ENCODE results near the gene RFLNA. TPM values are rescaled to one million over a fixed set of nuclear protein-coding genes. Genes with fewer than 3 reads are reported as not detected.

RFLNA gene
- total and polyA plus RNA-seq, 2 of the 13 experiments (the other 11 are each of a cell fraction or from before 2014, with no cell fraction given), result not detected

DNA sequence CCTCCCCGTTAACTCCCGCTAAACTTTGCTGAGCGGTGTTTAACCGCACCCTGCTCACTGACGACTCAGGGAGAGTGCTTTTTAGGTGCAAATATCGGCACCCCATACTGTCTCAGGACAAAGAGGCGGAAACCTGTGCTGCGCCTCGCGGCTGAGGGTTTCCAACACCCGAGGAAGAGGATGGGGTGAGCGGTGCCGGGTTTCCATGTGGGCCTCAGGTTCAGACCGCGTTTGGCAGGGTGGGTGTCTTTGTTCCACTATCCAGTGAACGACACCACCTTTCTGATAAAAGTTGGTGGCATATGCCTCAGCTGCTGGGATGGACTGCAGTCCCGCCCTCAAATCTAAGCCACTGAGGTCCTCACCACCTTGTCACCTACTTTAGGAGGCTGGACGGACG is 3.0 kb downstream of the RFLNA start (continued):
- no peak for TF ChIP-seq PRDM10 (CRISPR knock-in tag; IDR thresholded peaks at IDR 0.05; ENCODE audit: low read depth)

- CTCF ChIA-PET (ENCODE audit: low intra/inter-chr PET ratio, low total read pairs), result no interaction called here
- Histone ChIP-seq H3K9ac (ENCODE audit: insufficient read depth, low read depth, low read length) (no peak overlapping the region), H3K27me3 (ENCODE audit: control insufficient read depth in 1 of 2, insufficient read depth in 2 of 2, low read length in 2 of 2) (peaks cover 5 to 38% of the 10 kb centered on the region in 2 experiments; a peak in 3 of 5 replicates), H4K20me1 (ENCODE audit: insufficient read depth, low read length) (no peaks in the 10 kb centered on the region; the same call in 1 of the 2 replicates), H3K4me2 (ENCODE audit: low read depth, low read length) (no peak overlapping the region), H3K4me1 (ENCODE audit: insufficient read depth, low read length) (peaks cover 15% of the 10 kb centered on the region), H3K4me3 (replicated peaks in 1 of 3; ENCODE audit: insufficient read depth in 1 of 3, low read depth in 2 of 3, low read length in 3 of 3) (no peak overlapping the region), H3K27ac (ENCODE audit: extremely low read length, insufficient read depth, low read length) (no peak overlapping the region), H2AFZ (ENCODE audit: low read length) (no peak overlapping the region), H3K79me2 (ENCODE audit: insufficient read depth, low read length) (no peaks in the 10 kb centered on the region), H3K36me3 (replicated peaks in 1 of 2; ENCODE audit: control insufficient read depth in 1 of 2, insufficient read depth in 2 of 2, low read length in 2 of 2) (no peaks in the 10 kb centered on the region), H3K9me3 (ENCODE audit: low read length) (no peaks in the 10 kb centered on the region)
- ATAC-seq, result no peak
- 69% methylated on average over 10 of the region's 10 CpGs for WGBS (ENCODE audit: low lambda C conversion rate)
- BruUV-seq (replicated peaks), result no TSS peak
- in situ Hi-C loops (cut with HindIII; ENCODE audit: extremely low pct_ligation_motif_present, low pct_unique_long_range_greater_than_20kb) (no loop called here), intact Hi-C loops (cut with micrococcal nuclease; ENCODE audit: unreplicated experiment) (no loop called here)
- FAIRE-seq, result no peak
- POLR2A ChIA-PET, result no interaction called here
- DNase-seq (ENCODE audit: low spot score), result no peak
- TF ChIP-seq CEBPG (CRISPR knock-in tag; IDR thresholded peaks at IDR 0.05) (no peak), HES4 (CRISPR knock-in tag; IDR thresholded peaks at IDR 0.05; ENCODE audit: borderline replicate concordance) (no peak), MTA1 (CRISPR knock-in tag; IDR thresholded peaks at IDR 0.05; ENCODE audit: borderline replicate concordance) (no peak), WIZ (CRISPR knock-in tag; IDR thresholded peaks at IDR 0.05) (no peak), ZNF446 (CRISPR knock-in tag; IDR thresholded peaks at IDR 0.05) (no peak), JUN (CRISPR knock-in tag; IDR thresholded peaks at IDR 0.05) (no peak), KDM2A (CRISPR knock-in tag; IDR thresholded peaks at IDR 0.05; ENCODE audit: borderline replicate concordance, low read depth) (no peak), PITX1 (CRISPR knock-in tag; IDR thresholded peaks at IDR 0.05) (no peak), ZNF337 (CRISPR knock-in tag; IDR thresholded peaks at IDR 0.05; ENCODE audit: borderline replicate concordance, low read depth) (no peak)
- TF ChIP-seq, protein P1, sequence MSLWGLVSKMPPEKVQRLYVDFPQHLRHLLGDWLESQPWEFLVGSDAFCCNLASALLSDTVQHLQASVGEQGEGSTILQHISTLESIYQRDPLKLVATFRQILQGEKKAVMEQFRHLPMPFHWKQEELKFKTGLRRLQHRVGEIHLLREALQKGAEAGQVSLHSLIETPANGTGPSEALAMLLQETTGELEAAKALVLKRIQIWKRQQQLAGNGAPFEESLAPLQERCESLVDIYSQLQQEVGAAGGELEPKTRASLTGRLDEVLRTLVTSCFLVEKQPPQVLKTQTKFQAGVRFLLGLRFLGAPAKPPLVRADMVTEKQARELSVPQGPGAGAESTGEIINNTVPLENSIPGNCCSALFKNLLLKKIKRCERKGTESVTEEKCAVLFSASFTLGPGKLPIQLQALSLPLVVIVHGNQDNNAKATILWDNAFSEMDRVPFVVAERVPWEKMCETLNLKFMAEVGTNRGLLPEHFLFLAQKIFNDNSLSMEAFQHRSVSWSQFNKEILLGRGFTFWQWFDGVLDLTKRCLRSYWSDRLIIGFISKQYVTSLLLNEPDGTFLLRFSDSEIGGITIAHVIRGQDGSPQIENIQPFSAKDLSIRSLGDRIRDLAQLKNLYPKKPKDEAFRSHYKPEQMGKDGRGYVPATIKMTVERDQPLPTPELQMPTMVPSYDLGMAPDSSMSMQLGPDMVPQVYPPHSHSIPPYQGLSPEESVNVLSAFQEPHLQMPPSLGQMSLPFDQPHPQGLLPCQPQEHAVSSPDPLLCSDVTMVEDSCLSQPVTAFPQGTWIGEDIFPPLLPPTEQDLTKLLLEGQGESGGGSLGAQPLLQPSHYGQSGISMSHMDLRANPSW (CRISPR knock-in tag; IDR thresholded peaks at IDR 0.05; ENCODE audit: borderline replicate concordance), result no peak
- TF ChIP-seq, protein P2, sequence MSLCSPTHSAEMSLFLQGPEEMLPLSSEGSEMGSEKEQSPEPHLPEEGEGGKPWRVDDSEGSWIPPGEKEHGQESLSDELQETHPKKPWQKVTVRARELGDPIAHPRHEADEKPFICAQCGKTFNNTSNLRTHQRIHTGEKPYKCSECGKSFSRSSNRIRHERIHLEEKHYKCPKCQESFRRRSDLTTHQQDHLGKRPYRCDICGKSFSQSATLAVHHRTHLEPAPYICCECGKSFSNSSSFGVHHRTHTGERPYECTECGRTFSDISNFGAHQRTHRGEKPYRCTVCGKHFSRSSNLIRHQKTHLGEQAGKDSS (CRISPR knock-in tag; IDR thresholded peaks at IDR 0.05; ENCODE audit: borderline replicate concordance, low read depth), result no peak
Observed at GRCh38 chr12:124298685-124299410, 4.0 kb downstream of the RFLNA start.
